ENCODE data around the gene MGAT4A.

The MGAT4A gene

DNA sequence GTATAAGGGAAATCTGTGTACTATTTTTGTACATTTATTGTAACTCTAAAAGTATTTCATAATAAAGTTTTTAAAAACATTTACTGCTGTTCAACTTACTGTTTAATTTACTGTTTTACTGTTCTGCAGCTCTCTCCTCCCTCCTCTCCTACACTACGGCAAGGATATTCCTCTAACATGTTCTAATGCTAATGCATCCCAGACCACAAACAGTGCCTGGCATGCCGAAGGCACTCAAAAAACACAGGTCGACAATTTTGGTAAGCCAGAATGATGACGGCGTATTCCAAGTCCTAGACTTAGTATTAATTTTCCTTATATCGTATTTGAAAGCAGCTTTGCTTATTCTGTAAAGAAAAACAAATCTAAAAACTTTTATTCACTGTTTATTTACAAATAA lies 13.3 kb downstream of the MGAT4A start:
- no peak overlapping the region for H3K9ac ChIP-seq (ENCODE audit: low read length)

DNA sequence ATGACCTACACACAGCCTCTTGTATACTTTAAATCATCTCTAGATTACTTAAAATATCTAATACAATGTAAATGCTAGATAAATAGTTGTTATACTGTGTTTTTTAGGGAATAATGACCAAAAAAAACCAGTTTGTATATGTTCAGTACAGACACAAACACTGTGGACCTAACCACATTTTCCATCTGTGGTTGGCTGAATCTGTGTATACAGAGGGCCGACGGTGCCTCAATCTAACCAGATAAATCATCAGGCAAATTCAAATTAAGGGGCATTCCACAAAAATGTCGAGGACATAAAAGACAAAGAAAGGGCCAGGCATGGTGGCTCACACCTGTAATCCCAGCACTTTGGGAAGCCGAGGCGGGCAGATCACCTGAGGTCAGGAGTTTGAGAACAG lies 14.1 kb downstream of the MGAT4A start:
- no peaks in the 10 kb centered on the region for H3K4me1 ChIP-seq (ENCODE audit: control insufficient read depth, insufficient read depth, low read length)
- no peak overlapping the region for H3K9ac ChIP-seq (ENCODE audit: low read length)
- no peaks in the 10 kb centered on the region for H3K27me3 ChIP-seq (ENCODE audit: control insufficient read depth, insufficient read depth, low read length)
- H3K4me3 ChIP-seq (ENCODE audit: low read length) = no peak overlapping the region
- peaks cover 3% of the 10 kb centered on the region for H3K36me3 ChIP-seq (ENCODE audit: control insufficient read depth, insufficient read depth, low read length)
- H3K27ac ChIP-seq (ENCODE audit: low read depth, low read length) = no peak overlapping the region

More for the DNA sequence above, 13.3 kb downstream of the MGAT4A start:
- Histone ChIP-seq H3K36me3 (ENCODE audit: control insufficient read depth, insufficient read depth, low read length) (peaks cover 3% of the 10 kb centered on the region), H3K4me1 (ENCODE audit: control insufficient read depth, insufficient read depth, low read length) (no peaks in the 10 kb centered on the region), H3K27me3 (ENCODE audit: control insufficient read depth, insufficient read depth, low read length) (no peaks in the 10 kb centered on the region), H3K27ac (ENCODE audit: low read depth, low read length) (no peak overlapping the region), H3K4me3 (ENCODE audit: low read length) (no peak overlapping the region)

DNA sequence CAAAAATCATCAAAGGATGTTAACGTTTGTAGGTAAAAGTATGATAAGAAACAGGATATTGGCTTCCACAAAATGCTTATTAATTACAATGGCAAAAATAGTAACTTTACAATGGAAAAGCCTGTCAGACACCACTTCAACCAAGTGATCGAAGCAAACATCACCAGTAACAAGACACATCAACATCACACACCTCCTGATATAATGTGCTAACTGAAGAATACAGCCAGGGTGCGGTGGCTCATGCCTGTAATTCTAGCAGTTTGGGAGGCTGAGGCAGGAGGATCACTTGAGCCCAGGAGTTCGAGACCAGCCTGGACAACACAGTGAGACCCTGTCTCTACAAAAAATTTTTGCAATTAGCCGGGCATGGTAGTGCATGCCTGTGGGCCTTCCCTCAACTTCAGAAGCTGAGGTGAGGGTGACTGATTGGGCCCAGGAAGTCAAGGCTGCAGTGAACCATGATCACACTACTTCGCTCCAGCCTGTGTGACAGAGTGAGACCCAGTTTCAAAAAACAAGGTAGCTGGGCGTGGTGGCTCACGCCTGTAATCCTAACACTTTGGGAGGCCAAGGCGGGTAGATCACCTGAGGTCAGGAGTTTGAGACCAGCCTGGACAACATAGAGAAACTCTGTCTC lies 15.0 kb downstream of the MGAT4A start:
- H3K4me3 ChIP-seq (ENCODE audit: low read length) = no peak overlapping the region
- H3K9ac ChIP-seq (ENCODE audit: low read length) = no peak overlapping the region
- H3K4me1 ChIP-seq (ENCODE audit: control insufficient read depth, insufficient read depth, low read length) = no peaks in the 10 kb centered on the region
- peaks cover 3% of the 10 kb centered on the region for H3K36me3 ChIP-seq (ENCODE audit: control insufficient read depth, insufficient read depth, low read length)
- no peak overlapping the region for H3K27ac ChIP-seq (ENCODE audit: low read depth, low read length)
- no peaks in the 10 kb centered on the region for H3K27me3 ChIP-seq (ENCODE audit: control insufficient read depth, insufficient read depth, low read length)

DNA sequence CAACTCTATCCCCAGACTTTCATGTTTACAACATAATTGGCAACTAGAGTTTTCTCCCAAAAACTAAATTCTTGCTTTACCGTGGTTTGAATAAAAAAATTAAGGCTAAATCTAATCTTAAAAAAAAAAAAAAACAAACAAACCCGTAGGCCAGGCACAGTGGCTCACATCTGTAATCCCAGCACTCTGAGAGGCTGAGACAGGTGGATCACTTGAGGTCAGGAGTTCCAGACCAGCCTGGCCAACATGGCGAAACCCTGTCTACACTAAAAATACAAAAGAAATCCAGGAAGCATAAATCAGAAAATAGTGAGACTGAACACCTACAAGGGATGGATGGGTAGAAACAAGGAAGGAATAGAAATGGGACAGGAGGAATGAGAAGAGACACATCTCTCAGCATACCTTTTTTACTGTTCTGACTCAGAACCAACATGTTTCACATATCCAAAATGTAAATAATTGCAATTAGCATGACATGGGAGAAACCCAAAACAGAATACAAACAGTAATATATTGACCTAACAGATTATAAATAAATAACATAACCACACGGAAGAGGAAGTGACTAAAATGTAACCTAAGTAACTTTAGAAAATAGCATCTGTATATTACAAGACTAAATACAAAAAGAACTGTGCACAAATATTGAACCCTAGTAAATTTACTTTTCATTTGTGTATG lies 17.5 kb downstream of the MGAT4A start:
- H3K4me1 ChIP-seq (ENCODE audit: control insufficient read depth, insufficient read depth, low read length) = peaks cover 4% of the 10 kb centered on the region

DNA sequence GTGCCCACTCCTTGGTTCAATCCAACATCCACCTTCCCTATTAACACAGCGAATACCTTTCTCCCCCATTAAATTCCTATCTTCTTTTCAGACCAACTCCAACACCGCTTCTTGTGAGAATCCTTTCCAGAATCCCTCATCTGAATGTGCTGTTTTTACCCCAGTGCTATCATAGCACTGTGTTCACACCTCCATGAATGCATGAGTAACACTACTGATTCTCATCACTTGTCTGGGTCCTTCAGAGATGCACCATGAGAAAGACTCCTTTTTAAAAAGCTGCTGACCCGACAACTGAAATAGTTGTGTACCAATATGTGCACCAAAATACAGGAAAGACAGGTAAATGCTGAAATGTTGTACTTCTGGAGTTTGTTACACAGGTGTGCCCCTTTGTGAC lies 18.8 kb downstream of the MGAT4A start:
- Histone ChIP-seq H3K27me3 (ENCODE audit: control insufficient read depth, insufficient read depth, low read length) (no peaks in the 10 kb centered on the region), H3K4me3 (ENCODE audit: low read length) (no peak overlapping the region), H3K27ac (ENCODE audit: low read depth, low read length) (no peak overlapping the region), H3K4me1 (ENCODE audit: control insufficient read depth, insufficient read depth, low read length) (peaks cover 7% of the 10 kb centered on the region), H3K9ac (ENCODE audit: low read length) (no peak overlapping the region), H3K36me3 (ENCODE audit: control insufficient read depth, insufficient read depth, low read length) (no peaks in the 10 kb centered on the region)

More for the DNA sequence above, 17.5 kb downstream of the MGAT4A start:
- Histone ChIP-seq H3K9ac (ENCODE audit: low read length) (no peak overlapping the region), H3K4me3 (ENCODE audit: low read length) (no peak overlapping the region), H3K36me3 (ENCODE audit: control insufficient read depth, insufficient read depth, low read length) (no peaks in the 10 kb centered on the region), H3K27me3 (ENCODE audit: control insufficient read depth, insufficient read depth, low read length) (no peaks in the 10 kb centered on the region), H3K27ac (ENCODE audit: low read depth, low read length) (no peak overlapping the region)

DNA sequence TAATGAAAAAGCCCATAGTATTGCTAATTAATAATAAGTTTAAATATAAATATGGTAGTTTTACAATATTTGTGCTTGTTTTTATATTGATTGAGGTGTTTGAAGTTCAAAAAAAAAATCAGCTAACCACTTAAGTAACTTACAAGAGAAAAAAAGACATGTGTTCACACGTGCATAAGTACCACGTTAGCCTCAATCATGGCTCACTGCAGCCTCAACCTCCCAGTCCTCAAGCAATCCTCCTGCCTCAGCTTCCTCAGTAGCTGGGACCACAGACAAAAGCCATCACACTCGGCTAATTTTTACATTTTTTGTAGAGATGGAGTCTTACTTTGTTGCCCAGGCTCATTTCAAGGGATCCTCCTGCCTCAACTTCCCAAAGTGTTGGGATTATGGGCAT lies 19.4 kb downstream of the MGAT4A start:
- Histone ChIP-seq H3K4me1 (ENCODE audit: control insufficient read depth, insufficient read depth, low read length) (peaks cover 7% of the 10 kb centered on the region), H3K9ac (ENCODE audit: low read length) (no peak overlapping the region), H3K27me3 (ENCODE audit: control insufficient read depth, insufficient read depth, low read length) (no peaks in the 10 kb centered on the region), H3K36me3 (ENCODE audit: control insufficient read depth, insufficient read depth, low read length) (no peaks in the 10 kb centered on the region), H3K27ac (ENCODE audit: low read depth, low read length) (no peak overlapping the region), H3K4me3 (ENCODE audit: low read length) (no peak overlapping the region)

DNA sequence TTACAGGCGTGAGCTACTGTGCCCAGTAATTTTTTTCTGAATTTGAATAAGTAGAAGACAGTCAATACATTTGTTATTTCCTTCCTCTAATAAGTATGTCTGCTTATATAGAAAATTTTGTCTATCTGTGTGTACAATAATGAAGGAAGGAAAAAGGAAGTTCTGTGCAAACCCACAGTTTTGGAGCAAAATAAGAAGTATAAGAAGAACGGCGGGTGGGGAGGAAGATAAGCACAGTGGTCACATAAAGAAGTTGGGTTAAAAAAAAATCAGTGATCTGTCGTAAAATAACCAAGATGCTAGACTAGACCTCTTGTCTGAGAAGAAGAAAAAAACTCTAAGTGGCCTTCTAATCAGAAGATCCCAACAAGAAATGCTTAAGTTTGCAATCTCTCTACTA lies 20.2 kb downstream of the MGAT4A start:
- no peak overlapping the region for H3K27ac ChIP-seq (ENCODE audit: low read depth, low read length)
- peaks cover 7% of the 10 kb centered on the region for H3K4me1 ChIP-seq (ENCODE audit: control insufficient read depth, insufficient read depth, low read length)
- no peak overlapping the region for H3K4me3 ChIP-seq (ENCODE audit: low read length)
- H3K36me3 ChIP-seq (ENCODE audit: control insufficient read depth, insufficient read depth, low read length) = no peaks in the 10 kb centered on the region
- no peaks in the 10 kb centered on the region for H3K27me3 ChIP-seq (ENCODE audit: control insufficient read depth, insufficient read depth, low read length)
- H3K9ac ChIP-seq (ENCODE audit: low read length) = no peak overlapping the region

DNA sequence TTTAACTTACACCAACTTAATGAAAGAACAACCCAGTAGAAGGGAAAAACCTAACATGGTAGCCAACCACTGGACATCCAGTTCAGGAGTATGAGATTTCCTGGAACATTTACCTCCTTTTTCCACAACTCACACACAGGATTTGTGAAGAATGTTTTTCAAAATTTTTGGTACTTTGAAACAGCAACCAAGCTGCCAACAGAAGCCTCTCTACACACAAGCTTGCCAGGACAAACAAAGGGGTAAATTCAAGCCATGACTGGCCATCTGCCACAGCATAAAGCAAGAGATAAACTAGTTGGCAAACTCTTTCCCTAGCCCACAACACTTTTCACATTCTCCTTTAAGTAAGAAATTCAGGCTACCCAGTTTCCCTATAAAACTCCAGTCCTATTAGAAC lies 21.4 kb downstream of the MGAT4A start:
- Histone ChIP-seq H3K4me3 (ENCODE audit: low read length) (no peak overlapping the region), H3K27me3 (ENCODE audit: control insufficient read depth, insufficient read depth, low read length) (no peaks in the 10 kb centered on the region), H3K36me3 (ENCODE audit: control insufficient read depth, insufficient read depth, low read length) (no peaks in the 10 kb centered on the region), H3K27ac (ENCODE audit: low read depth, low read length) (no peak overlapping the region), H3K4me1 (ENCODE audit: control insufficient read depth, insufficient read depth, low read length) (peaks cover 7% of the 10 kb centered on the region), H3K9ac (ENCODE audit: low read length) (no peak overlapping the region)

DNA sequence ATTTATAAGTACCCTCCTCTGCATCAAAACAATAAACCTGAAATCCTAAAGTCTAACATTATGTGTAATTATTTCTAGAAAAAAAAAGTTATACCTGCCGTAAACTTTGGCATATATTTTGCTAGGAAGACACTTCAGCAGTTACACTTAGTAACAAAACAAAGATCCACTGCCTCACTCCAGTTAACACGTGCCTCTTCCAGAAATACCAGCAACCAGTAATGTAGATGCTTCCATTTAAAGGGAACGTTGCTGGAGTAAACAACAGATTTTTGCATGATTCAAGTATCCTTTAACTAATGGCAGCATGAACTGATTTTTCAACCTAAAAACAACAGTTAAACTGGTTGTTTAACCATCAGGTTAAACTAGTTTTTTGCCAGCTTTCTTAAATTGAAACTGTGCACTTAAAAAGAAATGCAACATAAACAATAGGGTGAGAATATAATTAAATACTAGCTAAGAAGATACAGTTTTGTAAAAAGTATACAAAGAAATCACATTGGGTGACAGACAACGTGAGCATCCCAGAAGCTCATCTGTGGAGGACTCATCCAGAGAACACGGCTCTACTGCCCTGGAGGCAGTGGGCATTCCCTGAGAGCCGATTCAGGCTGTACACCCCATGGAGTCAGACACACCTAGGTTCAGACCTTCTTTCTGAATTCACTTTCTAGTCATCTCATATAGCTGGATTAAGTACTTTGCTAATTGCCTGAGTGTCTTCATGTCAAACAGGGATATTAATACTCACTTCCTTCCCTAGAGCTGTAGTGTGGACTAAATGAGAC lies 22.3 kb downstream of the MGAT4A start:
- Histone ChIP-seq H3K27me3 (ENCODE audit: control insufficient read depth, insufficient read depth, low read length) (no peaks in the 10 kb centered on the region), H3K36me3 (ENCODE audit: control insufficient read depth, insufficient read depth, low read length) (no peaks in the 10 kb centered on the region), H3K27ac (ENCODE audit: low read depth, low read length) (no peak overlapping the region), H3K9ac (ENCODE audit: low read length) (no peak overlapping the region), H3K4me3 (ENCODE audit: low read length) (no peak overlapping the region), H3K4me1 (ENCODE audit: control insufficient read depth, insufficient read depth, low read length) (peaks cover 7% of the 10 kb centered on the region)

DNA sequence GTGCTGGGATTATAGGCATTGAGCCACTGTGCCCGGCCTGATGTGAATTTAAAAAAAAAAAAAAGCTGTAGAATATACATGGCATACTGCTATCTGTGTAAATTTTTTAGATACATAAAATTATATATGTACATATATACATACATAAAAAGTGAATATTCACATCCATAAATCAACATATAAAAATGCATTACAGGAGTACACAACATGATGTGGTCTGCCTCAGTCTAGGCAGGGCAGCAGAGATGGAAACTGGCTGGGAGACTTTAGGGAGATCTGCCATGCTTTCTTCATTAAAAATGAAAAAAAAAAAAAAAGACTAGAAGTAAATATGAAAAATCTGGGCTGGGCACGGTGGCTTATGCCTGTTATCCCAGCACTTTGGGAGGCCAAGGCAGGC lies 24.3 kb downstream of the MGAT4A start:
- H3K4me3 ChIP-seq (ENCODE audit: low read length) = no peak overlapping the region
- no peaks in the 10 kb centered on the region for H3K36me3 ChIP-seq (ENCODE audit: control insufficient read depth, insufficient read depth, low read length)
- H3K27ac ChIP-seq (ENCODE audit: low read depth, low read length) = no peak overlapping the region
- H3K4me1 ChIP-seq (ENCODE audit: control insufficient read depth, insufficient read depth, low read length) = peaks cover 17% of the 10 kb centered on the region
- H3K9ac ChIP-seq (ENCODE audit: low read length) = no peak overlapping the region
- H3K27me3 ChIP-seq (ENCODE audit: control insufficient read depth, insufficient read depth, low read length) = no peaks in the 10 kb centered on the region

DNA sequence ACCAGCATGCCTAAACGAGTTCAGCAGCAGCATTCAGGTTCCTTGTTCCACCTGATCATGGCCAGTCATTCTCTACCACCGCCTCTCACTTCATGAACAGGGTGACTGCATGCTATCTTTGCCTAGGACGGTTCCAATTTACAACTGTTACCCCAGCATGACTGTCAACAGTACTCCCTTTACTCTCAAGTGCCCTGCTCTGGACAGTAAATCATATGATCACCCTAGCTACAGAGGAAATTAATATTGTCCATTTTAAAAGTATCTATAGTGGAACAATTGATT lies 25.7 kb downstream of the MGAT4A start:
- H3K27me3 ChIP-seq (ENCODE audit: control insufficient read depth, insufficient read depth, low read length) = no peaks in the 10 kb centered on the region
- H3K9ac ChIP-seq (ENCODE audit: low read length) = no peak overlapping the region
- no peak overlapping the region for H3K27ac ChIP-seq (ENCODE audit: low read depth, low read length)
- H3K4me1 ChIP-seq (ENCODE audit: control insufficient read depth, insufficient read depth, low read length) = peaks cover 17% of the 10 kb centered on the region
- no peak overlapping the region for H3K4me3 ChIP-seq (ENCODE audit: low read length)
- no peaks in the 10 kb centered on the region for H3K36me3 ChIP-seq (ENCODE audit: control insufficient read depth, insufficient read depth, low read length)

DNA sequence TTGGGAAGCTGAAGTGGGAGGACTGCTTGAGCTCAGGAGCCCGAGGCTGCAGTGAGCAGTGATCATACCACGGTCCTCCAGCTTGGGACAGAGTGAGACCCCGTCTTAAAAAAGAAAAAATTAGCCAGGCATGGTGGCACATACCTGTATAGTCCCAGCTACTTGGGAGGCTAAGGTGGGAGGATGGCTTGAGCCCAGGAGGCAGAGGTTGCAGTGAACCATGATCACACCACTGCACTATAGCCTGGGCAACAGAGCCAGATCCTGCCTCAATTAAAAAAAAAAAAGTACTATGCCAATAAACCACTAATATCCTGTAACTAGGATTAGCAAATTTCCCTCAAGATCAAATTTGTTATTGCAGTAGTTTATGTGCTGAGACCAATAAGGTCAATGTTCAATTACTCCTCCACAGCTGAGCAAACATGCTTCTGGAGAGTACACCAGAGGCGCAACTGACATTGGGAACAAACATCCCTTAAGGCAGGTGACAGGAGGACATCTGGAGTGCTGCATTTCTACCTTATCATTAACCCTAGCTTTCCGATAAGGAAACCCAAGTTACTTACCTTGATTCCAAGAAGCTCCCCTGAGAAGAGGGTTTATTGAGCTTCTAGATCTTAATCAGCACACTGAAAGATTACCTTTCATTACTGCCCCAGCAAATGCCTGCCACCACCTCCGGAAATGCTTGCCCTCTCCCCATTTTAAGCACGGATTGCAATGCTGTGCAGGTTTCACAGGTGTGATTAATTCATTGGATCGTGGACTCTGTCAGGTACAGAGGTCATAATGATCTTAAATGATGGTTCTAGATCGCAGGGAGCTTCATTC lies 26.2 kb downstream of the MGAT4A start:
- H3K4me3 ChIP-seq (ENCODE audit: low read length) = no peak overlapping the region
- no peaks in the 10 kb centered on the region for H3K36me3 ChIP-seq (ENCODE audit: control insufficient read depth, insufficient read depth, low read length)
- H3K27me3 ChIP-seq (ENCODE audit: control insufficient read depth, insufficient read depth, low read length) = no peaks in the 10 kb centered on the region
- H3K27ac ChIP-seq (ENCODE audit: low read depth, low read length) = no peak overlapping the region
- H3K4me1 ChIP-seq (ENCODE audit: control insufficient read depth, insufficient read depth, low read length) = peaks cover 17% of the 10 kb centered on the region
- H3K9ac ChIP-seq (ENCODE audit: low read length) = no peak overlapping the region
